Measurements from ENCODE around the gene AOC1.

The AOC1 gene

GRCh38 chr7:150857276-150858055, 5.1 kb downstream of the AOC1 start:
- in situ Hi-C loops (cut with MboI; ENCODE audit: low sequenced_read_pairs) = no loop called here

GRCh38 chr7:150858236-150859197, 6.2 kb downstream of the AOC1 start:
- in situ Hi-C loops (cut with MboI; ENCODE audit: low sequenced_read_pairs) = no loop called here

GRCh38 chr7:150860291-150860977, 8.1 kb downstream of the AOC1 start:
- in situ Hi-C loops (cut with MboI; ENCODE audit: low sequenced_read_pairs) = no loop called here

GRCh38 chr7:150860978-150861295, 8.6 kb downstream of the AOC1 start:
- in situ Hi-C loops (cut with MboI; ENCODE audit: low sequenced_read_pairs) = no loop called here

GRCh38 chr7:150862356-150862755, 10.0 kb downstream of the AOC1 start:
- in situ Hi-C loops (cut with MboI; ENCODE audit: low sequenced_read_pairs) = no loop called here

- in situ Hi-C loops (cut with MboI; ENCODE audit: low sequenced_read_pairs) = no loop called here
Measured at GRCh38 chr7:150863946-150864345, 11.6 kb downstream of the AOC1 start.

GRCh38 chr7:150866932-150867564, 14.7 kb downstream of the AOC1 start:
- in situ Hi-C loops (cut with MboI; ENCODE audit: low sequenced_read_pairs) = no loop called here

- in situ Hi-C loops (cut with MboI; ENCODE audit: low sequenced_read_pairs) = no loop called here
Measured at GRCh38 chr7:150867605-150868004, 15.3 kb downstream of the AOC1 start.

- in situ Hi-C loops (cut with MboI; ENCODE audit: low sequenced_read_pairs) = no loop called here
Measured at GRCh38 chr7:150869467-150869866, 17.1 kb downstream of the AOC1 start.

- in situ Hi-C loops (cut with MboI; ENCODE audit: low sequenced_read_pairs) = no loop called here
Measured at GRCh38 chr7:150871601-150872000, 19.3 kb downstream of the AOC1 start.

GRCh38 chr7:150874401-150875198, 22.3 kb downstream of the AOC1 start:
- in situ Hi-C loops (cut with MboI; ENCODE audit: low sequenced_read_pairs) = no loop called here

- in situ Hi-C loops (cut with MboI; ENCODE audit: low sequenced_read_pairs) = no loop called here
Measured at GRCh38 chr7:150875791-150876190, 23.5 kb downstream of the AOC1 start.

GRCh38 chr7:150876817-150877526, 24.7 kb downstream of the AOC1 start:
- in situ Hi-C loops (cut with MboI; ENCODE audit: low sequenced_read_pairs) = no loop called here

- in situ Hi-C loops (cut with MboI; ENCODE audit: low sequenced_read_pairs) = no loop called here
Measured at GRCh38 chr7:150877536-150877935, 25.2 kb downstream of the AOC1 start.

- in situ Hi-C loops (cut with MboI; ENCODE audit: low sequenced_read_pairs) = no loop called here
Measured at GRCh38 chr7:150879345-150879744, 27.0 kb downstream of the AOC1 start.

GRCh38 chr7:150881189-150881588, 28.9 kb downstream of the AOC1 start:
- in situ Hi-C loops (cut with MboI; ENCODE audit: low sequenced_read_pairs) = no loop called here

GRCh38 chr7:150890853-150891584, 38.7 kb downstream of the AOC1 start:
- in situ Hi-C loops (cut with MboI; ENCODE audit: low sequenced_read_pairs) = no loop called here

GRCh38 chr7:150891740-150892139, 39.4 kb downstream of the AOC1 start:
- in situ Hi-C loops (cut with MboI; ENCODE audit: low sequenced_read_pairs) = no loop called here

- in situ Hi-C loops (cut with MboI; ENCODE audit: low sequenced_read_pairs) = no loop called here
Measured at GRCh38 chr7:150895809-150896208, 43.5 kb downstream of the AOC1 start.
